H4 (cell line): ENCODE results near the gene IARS1. TPM values are rescaled to one million over a fixed set of nuclear protein-coding genes. Genes with fewer than 3 reads are reported as not detected.
A peak's percentile ranks its signal among the peaks of the same experiment; 100 is the strongest.

Experiments used
- DNase-seq: peaks from one replicate; pipeline ENCODE4 v3.0.0-alpha.2; 2015; ENCODE audit warnings: low spot score
- total RNA-seq: library from RNA; depleted of rRNA; stranded (reverse); fragments of >200 nt; shearing (Covaris generic); gene quantifications from 2 replicates; pipeline ENCODE4 v1.2.3, GENCODE V29; 2014; rRNA removed

Gene IARS1
- total RNA-seq = 166 and 199 TPM in 2 replicates

- peak; percentile 92 for DNase-seq
Measured at GRCh38 chr9:92293452-92294296, at the start of gene IARS1. TSS of gene IARS1 (minus strand) at chr9:92293697. CDS start at chr9:92289419, 4,278 bp downstream.

DNA sequence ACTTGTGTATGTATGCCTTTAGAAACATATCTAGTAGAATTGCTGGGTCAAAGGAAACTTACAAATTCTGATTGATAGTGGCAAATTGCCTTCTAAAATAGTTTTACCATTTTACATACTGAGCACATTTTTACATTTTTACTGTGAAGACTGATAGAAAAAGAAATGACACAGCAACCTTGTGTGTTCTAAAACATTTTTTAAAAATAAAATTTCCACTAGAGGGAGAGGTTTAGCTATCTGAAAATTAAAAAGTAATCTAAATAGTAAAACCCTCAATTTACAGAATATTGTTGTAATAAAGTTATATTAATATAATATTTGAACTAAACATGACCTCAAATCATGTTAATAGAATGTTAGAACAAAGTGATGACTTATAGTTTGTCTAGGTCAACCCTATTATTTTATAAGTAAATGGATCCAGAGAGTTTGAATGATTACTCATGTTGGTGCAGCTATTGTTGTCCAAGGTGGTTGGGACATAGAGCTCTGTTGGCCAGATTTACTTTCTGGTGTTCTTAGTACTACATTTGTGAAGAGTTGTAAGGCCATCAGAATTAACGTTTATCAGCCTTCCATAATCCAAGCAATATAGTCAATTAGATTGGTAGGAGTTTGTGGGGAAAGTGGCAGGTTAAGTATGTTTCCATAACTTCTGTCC, 49.5 kb upstream of the IARS1 start:
- DNase-seq = no peak

DNA sequence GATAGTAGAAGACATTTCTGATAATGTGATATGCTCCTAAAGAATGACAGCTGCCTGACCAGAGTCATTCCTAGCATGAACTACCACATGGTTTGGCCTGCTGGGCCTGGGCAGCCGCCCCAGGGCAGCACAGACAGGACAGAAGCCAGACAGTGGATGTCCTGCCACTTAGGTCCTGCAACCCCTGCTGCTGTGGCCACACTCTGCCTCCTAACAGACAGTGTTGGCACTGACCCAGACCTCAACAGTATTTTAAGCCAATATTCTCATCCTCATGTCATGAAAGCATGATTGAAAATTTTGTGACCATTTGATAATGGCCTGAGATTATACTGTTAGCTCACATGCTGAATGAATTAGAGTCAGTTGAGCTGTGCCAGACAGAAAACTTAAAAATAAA, 48.1 kb upstream of the IARS1 start:
- DNase-seq = no peak

GRCh38 chr9:92333282-92333634, 39.8 kb upstream of the IARS1 start:
- no peak for DNase-seq

DNA sequence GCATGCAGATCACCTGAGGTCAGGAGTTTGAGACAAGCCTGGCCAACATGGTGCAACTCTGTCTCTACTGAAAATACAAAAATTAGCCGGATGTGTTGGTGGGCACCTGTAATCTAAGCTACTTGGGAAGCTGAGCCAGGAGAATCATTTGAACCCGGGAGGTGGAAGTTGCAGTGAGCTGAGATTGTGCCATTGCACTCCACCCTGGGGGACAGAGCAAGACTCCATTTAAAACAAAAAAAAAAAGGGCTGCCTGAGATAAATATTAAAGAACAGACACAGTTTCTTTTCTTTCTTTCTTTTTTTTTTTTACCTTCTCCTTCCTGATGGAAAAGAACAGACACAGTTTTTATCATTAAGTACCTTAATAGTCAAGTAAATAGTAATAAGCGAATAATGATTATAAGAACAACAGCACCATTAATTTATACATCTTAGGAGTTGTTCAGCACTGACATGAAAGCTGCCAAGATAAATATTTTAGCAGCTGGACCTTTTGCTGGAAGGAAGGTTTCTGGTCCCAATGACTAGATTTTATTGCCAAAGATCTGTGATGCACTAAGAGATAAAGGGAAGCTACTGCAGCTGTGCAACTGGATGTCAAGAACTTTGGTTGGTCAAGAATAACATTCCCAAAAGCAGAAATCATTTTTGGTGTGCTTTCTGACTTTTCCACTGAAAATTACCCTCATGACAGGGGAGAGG, 39.2 kb upstream of the IARS1 start:
- DNase-seq = no peak

DNA sequence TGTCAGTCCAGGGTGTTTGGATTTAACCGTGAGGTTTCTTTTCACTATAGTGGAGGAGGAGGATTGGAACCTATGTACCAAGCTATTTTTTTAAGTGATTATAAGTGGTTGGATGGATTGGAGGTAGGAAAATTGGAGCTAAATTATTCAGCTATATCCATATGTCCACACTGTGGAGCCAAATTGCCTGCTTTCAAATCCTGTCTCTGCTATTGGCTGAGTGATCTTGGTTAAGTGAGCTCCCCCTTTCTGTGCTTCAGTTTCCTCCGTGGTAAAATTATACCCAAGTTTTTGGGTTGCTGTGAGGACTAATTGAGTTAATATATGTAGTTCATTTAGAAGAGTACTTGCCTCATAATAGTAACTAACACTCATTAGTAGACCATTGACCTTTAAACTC, 34.7 kb upstream of the IARS1 start:
- DNase-seq = peak; percentile 21

GRCh38 chr9:92327283-92327850, 33.9 kb upstream of the IARS1 start:
- DNase-seq = no peak

DNA sequence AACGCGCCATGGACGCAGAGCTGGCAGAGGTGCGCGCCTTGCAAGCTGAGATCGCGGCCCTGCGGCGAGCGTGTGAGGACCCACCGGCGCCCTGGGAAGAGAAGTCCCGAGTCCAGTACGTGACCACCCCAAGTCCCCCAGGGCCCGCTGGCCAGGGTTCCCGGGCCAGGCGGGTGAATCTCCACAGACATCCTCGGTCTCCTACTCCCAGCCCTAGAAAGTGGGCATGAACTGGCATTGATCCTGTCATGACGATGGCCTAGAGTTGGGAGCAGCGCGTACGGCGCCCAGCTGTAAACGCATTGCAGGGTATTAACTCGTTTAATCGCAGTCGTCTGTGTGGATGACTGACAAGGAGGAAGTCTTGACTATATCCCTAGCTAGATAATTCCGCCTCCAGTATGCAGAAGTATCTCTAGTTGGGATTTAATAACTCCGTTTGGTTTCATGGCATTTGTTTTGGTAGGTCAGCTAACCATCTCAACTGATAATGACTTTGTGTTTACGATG, 32.5 kb upstream of the IARS1 start:
- no peak for DNase-seq

DNA sequence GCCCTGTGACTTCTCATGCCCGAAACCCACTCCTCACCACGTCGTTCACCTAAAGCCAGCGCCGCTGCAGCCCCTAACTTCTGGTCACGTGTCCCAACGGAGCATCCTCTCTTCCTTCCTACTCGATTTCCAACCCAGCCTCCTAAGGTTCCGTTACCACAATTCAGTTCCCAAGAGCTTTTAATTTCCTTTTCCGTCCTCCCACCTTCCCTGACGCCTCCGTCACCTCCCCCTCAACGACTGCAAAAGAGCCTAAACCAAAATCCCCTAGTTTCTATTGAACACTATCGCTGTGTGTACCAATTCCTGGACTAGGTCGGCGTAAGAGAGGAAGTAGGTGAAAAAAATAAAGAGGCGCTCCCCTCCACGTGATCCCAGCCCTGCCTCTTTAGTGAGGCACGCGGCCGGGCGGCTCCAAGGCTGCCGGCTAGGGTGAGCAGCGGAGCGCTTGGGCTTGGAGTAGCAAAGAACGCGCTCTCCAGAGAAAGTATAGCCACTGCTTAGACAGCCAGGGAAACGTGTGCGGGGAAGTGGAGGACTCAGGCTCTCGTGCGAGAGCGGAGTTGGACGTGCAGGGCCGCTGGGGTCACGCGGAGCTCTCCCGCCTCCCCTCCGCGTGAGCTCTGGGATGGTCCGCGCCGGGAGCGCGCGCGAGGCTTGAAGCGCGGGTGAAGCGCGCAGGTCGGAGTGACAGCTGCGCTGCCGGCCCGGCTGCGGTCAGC, 31.9 kb upstream of the IARS1 start, which contains the start of the genes CENPP and NOL8:
TSS of gene CENPP (plus strand) at position 685 of the 722 bp plus-strand sequence.
TSS of gene NOL8 (minus strand) at position 82 of the 722 bp plus-strand sequence. CDS start 1,189 bp downstream, outside the sequence.
- peak; percentile 73 for DNase-seq

- no peak for DNase-seq
Measured at GRCh38 chr9:92324889-92325268, 31.4 kb upstream of the IARS1 start.

DNA sequence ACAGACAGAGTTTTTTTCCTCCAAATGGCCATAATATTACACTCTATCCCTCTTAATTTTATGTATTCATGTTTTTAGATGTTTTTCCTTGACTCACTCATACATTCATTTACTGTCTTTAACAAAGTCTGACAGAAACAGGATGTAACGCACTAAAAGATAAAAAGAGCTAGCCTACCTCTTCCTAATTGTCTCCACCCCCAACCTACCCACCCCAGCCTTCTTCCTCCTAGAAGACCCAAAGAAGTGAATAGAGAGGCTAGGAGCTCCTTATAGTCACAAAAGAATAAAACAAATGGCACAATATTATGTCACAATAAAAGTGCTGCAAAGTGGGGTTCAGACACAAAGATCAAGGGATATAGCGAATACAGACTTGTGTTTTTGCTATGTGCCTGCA, 30.9 kb upstream of the IARS1 start:
- no peak for DNase-seq

DNA sequence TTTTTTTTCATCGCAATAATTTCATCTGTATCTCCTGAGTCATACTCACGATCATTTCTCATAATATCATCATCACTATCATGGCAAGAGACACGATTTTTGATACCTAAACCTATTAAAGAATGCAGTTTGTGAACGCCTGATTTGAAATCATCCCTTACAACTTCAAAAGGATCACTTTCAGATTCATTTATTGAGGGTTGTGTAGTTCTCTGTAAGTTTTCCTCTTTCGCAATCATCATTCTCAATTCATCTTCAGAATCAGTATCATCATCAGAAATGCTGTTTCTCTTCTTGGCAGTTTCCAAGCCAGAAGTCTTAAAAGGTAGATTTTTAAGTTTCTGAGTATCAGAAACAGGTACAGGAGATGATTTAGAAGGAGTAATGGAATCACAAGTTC, 22.0 kb upstream of the IARS1 start:
- DNase-seq = no peak

DNA sequence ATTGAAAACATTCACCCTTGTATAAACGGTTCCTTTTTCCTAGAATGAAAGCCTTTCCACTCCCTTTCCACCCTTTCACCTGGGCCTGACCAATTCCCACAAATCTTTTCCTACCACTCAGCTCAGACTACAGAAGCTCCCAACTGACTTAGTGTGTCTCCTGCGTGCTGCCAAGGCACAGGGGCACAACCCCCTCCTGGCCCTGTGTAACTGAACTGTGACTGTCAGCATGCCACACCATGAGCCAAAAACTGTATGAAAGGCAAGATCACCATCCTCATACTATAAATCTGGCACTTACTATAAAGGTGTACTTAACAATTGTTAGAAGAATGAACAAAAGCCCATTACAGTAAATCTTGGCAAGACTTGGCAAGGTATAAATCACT, 20.1 kb upstream of the IARS1 start:
- no peak for DNase-seq

GRCh38 chr9:92312887-92313623, 19.6 kb upstream of the IARS1 start:
- no peak for DNase-seq

DNA sequence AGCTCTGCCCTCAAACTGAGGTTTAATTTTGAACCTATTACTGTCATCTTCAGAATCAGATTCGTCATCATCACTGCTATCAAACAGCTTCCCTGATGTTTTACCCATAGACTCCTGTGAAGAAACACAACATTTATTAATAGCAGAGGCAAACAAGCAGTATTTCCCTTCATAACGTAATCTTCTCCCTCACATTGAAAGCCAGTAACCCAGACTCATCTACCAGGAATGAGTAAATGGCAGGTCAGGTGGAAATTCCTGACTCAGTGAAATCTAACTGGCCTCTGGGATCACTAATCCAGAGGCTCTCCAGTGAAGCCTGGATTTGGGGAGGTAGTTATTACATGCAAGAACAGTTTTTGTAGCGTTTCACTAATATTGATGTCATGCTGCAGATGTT, 17.1 kb upstream of the IARS1 start:
- DNase-seq = no peak

- no peak for DNase-seq
Measured at GRCh38 chr9:92308893-92309292, 15.4 kb upstream of the IARS1 start.

DNA sequence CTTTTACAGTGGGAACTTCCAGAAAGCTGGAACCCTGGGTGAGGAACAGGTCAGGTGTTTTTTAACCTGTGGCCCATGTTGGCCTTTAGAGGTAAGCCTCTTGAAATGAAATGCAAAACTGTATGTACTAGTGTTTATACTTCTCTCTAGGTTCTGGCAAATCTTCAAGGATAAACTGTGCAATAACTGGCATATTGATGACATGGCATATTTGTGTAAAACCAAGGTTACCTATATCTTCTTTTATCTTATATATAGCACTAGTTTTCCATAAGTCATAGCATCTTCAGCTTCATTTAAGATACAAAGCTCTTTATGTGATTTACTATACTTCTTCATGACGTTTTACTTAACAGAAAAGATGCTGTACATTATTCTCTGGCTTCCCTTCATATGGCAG, 7.4 kb upstream of the IARS1 start:
- no peak for DNase-seq

DNA sequence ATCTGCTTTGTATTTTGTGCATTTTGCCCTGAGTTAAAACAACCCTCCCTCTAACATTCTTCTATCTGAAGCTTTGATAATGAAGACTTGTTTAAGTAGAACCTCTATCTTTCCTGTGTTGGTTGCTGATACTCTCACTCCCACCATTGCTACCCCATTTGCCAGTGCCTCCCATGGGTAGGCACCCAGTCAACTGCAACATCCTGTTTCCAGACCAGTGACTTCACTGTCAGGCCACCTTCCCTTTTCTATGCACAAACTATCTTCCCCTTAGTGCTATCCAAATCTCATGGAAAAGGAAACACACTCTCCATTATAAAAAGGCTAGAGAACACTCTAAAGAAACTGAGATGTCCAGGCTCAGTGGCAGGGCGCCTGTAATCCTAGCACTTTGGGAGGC, 5.6 kb upstream of the IARS1 start:
- no peak for DNase-seq

DNA sequence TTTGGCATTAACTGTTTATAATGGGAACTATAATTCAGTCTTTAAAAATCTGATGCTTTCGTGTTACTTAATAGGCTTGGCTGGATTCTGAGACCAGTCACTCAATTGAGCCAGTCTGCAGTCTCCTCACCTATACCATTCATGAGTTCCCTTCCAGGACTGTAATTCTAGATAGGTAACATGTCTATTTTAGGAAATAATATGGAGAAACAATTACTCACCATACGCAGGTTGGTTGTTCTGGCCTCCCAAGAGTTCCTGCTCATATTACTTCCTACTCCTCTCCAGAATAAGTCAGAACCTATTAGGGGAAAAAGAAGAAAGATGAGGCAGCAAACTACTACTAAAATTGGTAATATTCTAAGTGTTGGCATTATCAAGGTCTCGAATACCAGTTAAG, 4.5 kb upstream of the IARS1 start:
- DNase-seq = no peak

DNA sequence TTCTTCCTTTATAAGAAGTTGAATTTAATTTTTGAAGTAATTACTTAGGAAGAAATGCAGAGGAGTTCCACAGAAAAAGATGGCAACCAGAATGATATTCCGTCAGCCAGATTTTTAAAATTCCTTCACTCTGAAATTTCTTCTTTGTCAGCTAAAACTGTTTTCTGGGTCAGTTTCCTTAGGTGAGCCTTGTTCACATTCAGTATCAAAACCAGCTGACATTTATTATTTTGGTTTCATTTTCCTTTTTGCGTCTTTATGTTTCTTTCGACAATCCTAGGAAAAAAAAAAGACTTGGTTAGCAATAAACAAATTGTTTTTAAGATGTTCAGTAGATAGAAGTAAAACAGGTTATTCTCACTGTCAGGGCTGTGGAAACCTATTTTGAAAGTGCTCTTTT, 4.1 kb upstream of the IARS1 start:
- no peak for DNase-seq

- no peak for DNase-seq
Measured at GRCh38 chr9:92295827-92296258, 2.3 kb upstream of the IARS1 start.
